Measurements from ENCODE around the gene USP27X.

USP27X gene

GRCh38 chrX:49878834-49879655, at the start of gene USP27X:
Gene USP27X (plus strand): TSS chrX:49879484. CDS start chrX:49880308, 824 bp downstream.
- DNase-seq (ENCODE audit: low read depth): peak; percentile 61
- TF ChIP-seq CTCF (IDR thresholded peaks at IDR 0.05; ENCODE audit: control insufficient read depth, insufficient read depth, low read depth, low read length, missing control alignments): peak; percentile 59
- peak within 1 kb of the TSS; percentile 63 for H3K4me3 ChIP-seq (ENCODE audit: control insufficient read depth, low read depth, low read length)

GRCh38 chrX:49838374-49838773, 40.9 kb upstream of the USP27X start:
- H3K4me3 ChIP-seq (ENCODE audit: control insufficient read depth, low read depth, low read length): no peak overlapping the region
- peak; percentile 63 for TF ChIP-seq CTCF (IDR thresholded peaks at IDR 0.05; ENCODE audit: control insufficient read depth, insufficient read depth, low read depth, low read length, missing control alignments)
- no peak for DNase-seq (ENCODE audit: low read depth)

- no peak for DNase-seq (ENCODE audit: low read depth)
- no peak overlapping the region for H3K4me3 ChIP-seq (ENCODE audit: control insufficient read depth, low read depth, low read length)
- TF ChIP-seq CTCF (IDR thresholded peaks at IDR 0.05; ENCODE audit: control insufficient read depth, insufficient read depth, low read depth, low read length, missing control alignments): peak; percentile 37
These were observed 38.6 kb upstream of the USP27X start for GRCh38 chrX:49840679-49841078.

GRCh38 chrX:49842621-49843020, 36.7 kb upstream of the USP27X start:
- no peak for DNase-seq (ENCODE audit: low read depth)
- no peak overlapping the region for H3K4me3 ChIP-seq (ENCODE audit: control insufficient read depth, low read depth, low read length)
- TF ChIP-seq CTCF (IDR thresholded peaks at IDR 0.05; ENCODE audit: control insufficient read depth, insufficient read depth, low read depth, low read length, missing control alignments): no peak

- TF ChIP-seq CTCF (IDR thresholded peaks at IDR 0.05; ENCODE audit: control insufficient read depth, insufficient read depth, low read depth, low read length, missing control alignments): no peak
- DNase-seq (ENCODE audit: low read depth): no peak
- no peak overlapping the region for H3K4me3 ChIP-seq (ENCODE audit: control insufficient read depth, low read depth, low read length)
These were observed 34.7 kb upstream of the USP27X start for GRCh38 chrX:49844611-49845010.

- no peak for DNase-seq (ENCODE audit: low read depth)
- TF ChIP-seq CTCF (IDR thresholded peaks at IDR 0.05; ENCODE audit: control insufficient read depth, insufficient read depth, low read depth, low read length, missing control alignments): no peak
- H3K4me3 ChIP-seq (ENCODE audit: control insufficient read depth, low read depth, low read length): no peak overlapping the region
These were observed 33.4 kb upstream of the USP27X start for GRCh38 chrX:49845701-49846403.

Data from AG09309 (cell line).